SK-N-SH (cell line): ENCODE data around the gene EIF5A.
"Not testable (repeated sequence)": the region's sequence is repeated elsewhere in the genome, so short reads cannot be mapped to it uniquely, and the experiment has no call there.

Experiments used
- CTCF ChIP-seq: fragments of 200-600 bp; sonication (generic); IDR thresholded peaks from 2 replicates; pipeline ENCODE4 v1.6.1; 2017; ENCODE audit warnings: antibody characterized with exemption, mild to moderate bottlenecking, moderate library complexity
- EP300 ChIP-seq, 2 experiments: IDR thresholded peaks; 2 replicates each; pipeline versions ENCODE4 v1.4.0 to v1.6.1; 2012; ENCODE audit warnings: borderline replicate concordance in 1 of 2, low read depth in 1 of 2, low read length in 1 of 2
- FOSL2 ChIP-seq: IDR thresholded peaks from 2 replicates; pipeline ENCODE4 v1.4.0; 2012; ENCODE audit warnings: low read depth, mild to moderate bottlenecking, moderate library complexity, borderline replicate concordance
- JUND ChIP-seq: IDR thresholded peaks from 2 replicates; pipeline ENCODE4 v1.4.0; 2012
- MAX ChIP-seq: IDR thresholded peaks from 2 replicates; pipeline ENCODE4 v1.4.0; 2012; ENCODE audit warnings: low read depth
- RAD21 ChIP-seq: IDR thresholded peaks from 2 replicates; pipeline ENCODE4 v1.6.1; 2012; ENCODE audit warnings: mild to moderate bottlenecking, low read length

GRCh38 chr17:7332600-7333069 is 25.2 kb downstream of the EIF5A start:
- TF ChIP-seq CTCF; RAD21; FOSL2; EP300 (IDR thresholded peaks at IDR 0.05; ENCODE audit: borderline replicate concordance in 1 of 2, low read depth in 1 of 2, low read length in 1 of 2); MAX; JUND: not testable (repeated sequence)
